Raji (cell line): ENCODE results near the gene LRRN1.

Source experiments
- POLR2A ChIP-seq: IDR thresholded peaks from 2 replicates; pipeline ENCODE4 v1.6.1; 2011; ENCODE audit warnings: low read depth, low read length, control low read depth; ENCODE audit not compliant: insufficient read depth

Gene LRRN1

GRCh38 chr3:3799173-3800079 lies at the start of gene LRRN1:
LRRN1 (plus strand) TSS chr3:3799431; CDS start chr3:3844642, 45,211 bp downstream.
- TF ChIP-seq POLR2A = no peak

GRCh38 chr3:3753416-3753815 lies 45.8 kb upstream of the LRRN1 start:
- TF ChIP-seq POLR2A = no peak

GRCh38 chr3:3765661-3766060 lies 33.6 kb upstream of the LRRN1 start:
- TF ChIP-seq POLR2A = no peak

GRCh38 chr3:3766140-3766539 lies 33.1 kb upstream of the LRRN1 start:
- TF ChIP-seq POLR2A = no peak

- TF ChIP-seq POLR2A = no peak
These were observed 28.1 kb upstream of the LRRN1 start for GRCh38 chr3:3771094-3771493.

- TF ChIP-seq POLR2A = no peak
These were observed 27.7 kb upstream of the LRRN1 start for GRCh38 chr3:3771567-3771966.

GRCh38 chr3:3772338-3772737 lies 26.9 kb upstream of the LRRN1 start:
- TF ChIP-seq POLR2A = no peak

- TF ChIP-seq POLR2A = no peak
These were observed 26.3 kb upstream of the LRRN1 start for GRCh38 chr3:3772920-3773319.

GRCh38 chr3:3776607-3777006 lies 22.6 kb upstream of the LRRN1 start:
- TF ChIP-seq POLR2A = no peak

- no peak for TF ChIP-seq POLR2A
These were observed 21.0 kb upstream of the LRRN1 start for GRCh38 chr3:3778216-3778615.

- no peak for TF ChIP-seq POLR2A
These were observed 20.5 kb upstream of the LRRN1 start for GRCh38 chr3:3778641-3779270.

- TF ChIP-seq POLR2A = no peak
These were observed 16.8 kb upstream of the LRRN1 start for GRCh38 chr3:3782457-3782856.

- TF ChIP-seq POLR2A = no peak
These were observed 16.0 kb upstream of the LRRN1 start for GRCh38 chr3:3783210-3783609.

- TF ChIP-seq POLR2A = no peak
These were observed 15.5 kb upstream of the LRRN1 start for GRCh38 chr3:3783696-3784095.

GRCh38 chr3:3792391-3792790 lies 6.8 kb upstream of the LRRN1 start:
- TF ChIP-seq POLR2A = no peak

GRCh38 chr3:3798631-3799113 lies 559 bp upstream of the LRRN1 start:
- no peak for TF ChIP-seq POLR2A
